Peyer's patch (tissue), 4 donors: Measurements from ENCODE around the gene SIDT2.

ENCODE experiments used
- POLR2A ChIP-seq, 2 donors: fragments of 450-650 bp; IDR thresholded peaks; one replicate each; pipeline ENCODE4 v1.5.1; 2017; ENCODE audit warnings: antibody characterized with exemption in 2 of 2, mild to moderate bottlenecking in 2 of 2, moderate library complexity in 2 of 2
- TF ChIP-seq, protein P1 (sequence below), 6 experiments: fragments of 450-650 bp in 4 of 6; fragments of 200-600 bp in 2 of 6; sonication (generic) in 1 of 6; IDR thresholded peaks; one replicate each; pipeline ENCODE4 v1.5.1; 2017 to 2019; ENCODE audit warnings: antibody characterized with exemption in 6 of 6, mild to moderate bottlenecking in 3 of 6, moderate library complexity in 1 of 6

DNA sequence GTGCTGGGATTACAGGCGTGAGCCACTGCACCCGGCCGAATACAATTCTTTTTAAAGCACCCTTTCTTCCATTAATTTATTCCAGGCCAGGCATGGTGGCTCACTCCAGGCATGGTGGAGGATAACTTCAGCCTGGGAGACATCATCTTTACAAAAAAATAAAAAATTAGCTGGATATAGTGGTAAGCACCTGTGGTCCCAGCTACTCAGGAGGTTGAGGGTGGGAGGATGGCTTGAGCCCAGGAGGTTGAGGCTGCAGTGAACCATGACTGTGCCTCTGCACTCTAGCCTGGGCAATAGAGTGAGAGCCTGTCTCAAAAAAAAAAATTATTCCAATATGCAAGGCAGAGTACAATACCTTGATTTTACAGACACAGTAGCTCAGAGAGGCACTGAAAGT lies 32.1 kb downstream of the SIDT2 start:
- TF ChIP-seq, protein P1, sequence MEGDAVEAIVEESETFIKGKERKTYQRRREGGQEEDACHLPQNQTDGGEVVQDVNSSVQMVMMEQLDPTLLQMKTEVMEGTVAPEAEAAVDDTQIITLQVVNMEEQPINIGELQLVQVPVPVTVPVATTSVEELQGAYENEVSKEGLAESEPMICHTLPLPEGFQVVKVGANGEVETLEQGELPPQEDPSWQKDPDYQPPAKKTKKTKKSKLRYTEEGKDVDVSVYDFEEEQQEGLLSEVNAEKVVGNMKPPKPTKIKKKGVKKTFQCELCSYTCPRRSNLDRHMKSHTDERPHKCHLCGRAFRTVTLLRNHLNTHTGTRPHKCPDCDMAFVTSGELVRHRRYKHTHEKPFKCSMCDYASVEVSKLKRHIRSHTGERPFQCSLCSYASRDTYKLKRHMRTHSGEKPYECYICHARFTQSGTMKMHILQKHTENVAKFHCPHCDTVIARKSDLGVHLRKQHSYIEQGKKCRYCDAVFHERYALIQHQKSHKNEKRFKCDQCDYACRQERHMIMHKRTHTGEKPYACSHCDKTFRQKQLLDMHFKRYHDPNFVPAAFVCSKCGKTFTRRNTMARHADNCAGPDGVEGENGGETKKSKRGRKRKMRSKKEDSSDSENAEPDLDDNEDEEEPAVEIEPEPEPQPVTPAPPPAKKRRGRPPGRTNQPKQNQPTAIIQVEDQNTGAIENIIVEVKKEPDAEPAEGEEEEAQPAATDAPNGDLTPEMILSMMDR (IDR thresholded peaks at IDR 0.05), result no peak
- no peak for TF ChIP-seq POLR2A (IDR thresholded peaks at IDR 0.05)
